Prostate gland (tissue), 2 donors: ENCODE measurements around the gene LPXN.

ENCODE experiments used
- POLR2A ChIP-seq: fragments of 450-650 bp; IDR thresholded peaks from one replicate; pipeline ENCODE4 v1.6.1; 2016; ENCODE audit warnings: antibody characterized with exemption, mild to moderate bottlenecking
- POLR2AphosphoS5 ChIP-seq: sonication (generic); formaldehyde crosslinking; IDR thresholded peaks from one replicate; pipeline ENCODE4 v1.6.1; 2017; ENCODE audit warnings: antibody characterized with exemption
- TF ChIP-seq, protein P1 (sequence below), 4 experiments: fragments of 200-600 bp in 2 of 4; fragments of 450-650 bp in 2 of 4; sonication (generic) in 2 of 4; IDR thresholded peaks; 1 replicate in 3 of 4; 2 replicates in 1 of 4; pipeline ENCODE4 v1.5.1; 2016 to 2019; ENCODE audit warnings: antibody characterized with exemption in 4 of 4, mild to moderate bottlenecking in 2 of 4, moderate library complexity in 2 of 4

DNA sequence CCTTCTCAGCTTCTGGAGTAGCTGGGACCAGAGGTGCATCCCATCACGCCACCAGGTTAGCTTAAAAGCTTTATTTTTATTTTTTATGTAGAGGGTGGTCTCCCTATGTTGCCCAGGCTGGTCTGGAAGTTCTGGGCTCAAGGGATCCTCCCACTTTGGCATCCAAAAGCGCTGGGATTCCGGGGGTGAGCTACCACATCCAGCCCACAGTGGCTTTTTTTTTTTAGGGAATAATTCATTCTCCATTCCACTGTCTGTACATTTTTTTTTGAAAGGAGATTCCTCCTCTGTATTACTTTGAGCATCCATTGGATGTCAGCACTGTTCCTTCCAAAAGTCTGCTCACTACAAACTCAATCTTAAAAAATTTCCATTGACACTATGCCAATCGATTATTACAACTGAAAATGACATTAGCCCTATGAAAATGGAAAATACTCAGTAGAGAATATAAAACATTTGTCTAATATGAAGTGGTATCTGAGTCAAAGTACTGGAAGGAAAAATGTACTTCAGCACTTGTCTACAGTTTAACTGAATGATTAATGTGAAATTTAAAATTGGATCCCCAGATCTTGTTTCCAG lies 1.3 kb upstream of the LPXN start:
- TF ChIP-seq POLR2A (no peak), POLR2AphosphoS5 (no peak)
- TF ChIP-seq, protein P1, sequence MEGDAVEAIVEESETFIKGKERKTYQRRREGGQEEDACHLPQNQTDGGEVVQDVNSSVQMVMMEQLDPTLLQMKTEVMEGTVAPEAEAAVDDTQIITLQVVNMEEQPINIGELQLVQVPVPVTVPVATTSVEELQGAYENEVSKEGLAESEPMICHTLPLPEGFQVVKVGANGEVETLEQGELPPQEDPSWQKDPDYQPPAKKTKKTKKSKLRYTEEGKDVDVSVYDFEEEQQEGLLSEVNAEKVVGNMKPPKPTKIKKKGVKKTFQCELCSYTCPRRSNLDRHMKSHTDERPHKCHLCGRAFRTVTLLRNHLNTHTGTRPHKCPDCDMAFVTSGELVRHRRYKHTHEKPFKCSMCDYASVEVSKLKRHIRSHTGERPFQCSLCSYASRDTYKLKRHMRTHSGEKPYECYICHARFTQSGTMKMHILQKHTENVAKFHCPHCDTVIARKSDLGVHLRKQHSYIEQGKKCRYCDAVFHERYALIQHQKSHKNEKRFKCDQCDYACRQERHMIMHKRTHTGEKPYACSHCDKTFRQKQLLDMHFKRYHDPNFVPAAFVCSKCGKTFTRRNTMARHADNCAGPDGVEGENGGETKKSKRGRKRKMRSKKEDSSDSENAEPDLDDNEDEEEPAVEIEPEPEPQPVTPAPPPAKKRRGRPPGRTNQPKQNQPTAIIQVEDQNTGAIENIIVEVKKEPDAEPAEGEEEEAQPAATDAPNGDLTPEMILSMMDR (IDR thresholded peaks at IDR 0.05): peak in 1 of 4 experiments; percentile 28
